CD4-positive, alpha-beta T cell (primary cell): ENCODE data around the gene CSNK1G1. TPM values are rescaled to one million over a fixed set of nuclear protein-coding genes. Genes with fewer than 3 reads are reported as not detected.

Source experiments
- ATAC-seq: fragments of 200-7000 bp; cut with Tn5 transposase; one replicate; pipeline ENCODE4 v1.10.0; 2022; ENCODE audit warnings: mild to moderate bottlenecking; ENCODE audit not compliant: poor library complexity
- CTCF ChIA-PET: fragments of 350-600 bp; sonication (Branson Sonifier 250); formaldehyde crosslinking; loops from one replicate; lab custom pipeline; 2021; ENCODE audit warnings: antibody characterized with exemption, inconsistent platforms; lab: Charles Lee
- POLR2A ChIA-PET: fragments of 350-600 bp; sonication (Branson Sonifier 250); formaldehyde crosslinking; loops from one replicate; lab custom pipeline; 2021; ENCODE audit warnings: antibody characterized with exemption, inconsistent platforms; lab: Charles Lee
- DNase-seq, 14 experiments: peaks; one replicate each; pipeline ENCODE4 v3.0.0-alpha.2; 2013 to 2020; ENCODE audit warnings: mixed read lengths in 2 of 14
- H3K27ac ChIP-seq, 2 donors: one replicate each; pipeline versions ENCODE4 v1.5.1 to v1.7.0; 2013; ENCODE audit warnings: low read length in 2 of 2, low read depth in 1 of 2, mild to moderate bottlenecking in 1 of 2
- H3K27me3 ChIP-seq, 2 experiments: 1 replicate in 1 of 2; 2 replicates in 1 of 2; pipeline versions ENCODE4 v1.6.1 to v1.7.0; 2013; ENCODE audit warnings: low read length in 2 of 2, control low read depth in 1 of 2, mild to moderate bottlenecking in 1 of 2, moderate library complexity in 1 of 2; ENCODE audit not compliant: insufficient read depth in 2 of 2, control insufficient read depth in 1 of 2
- H3K36me3 ChIP-seq: one replicate; pipeline ENCODE4 v1.6.1; 2013; ENCODE audit warnings: low read length, control low read depth; ENCODE audit not compliant: insufficient read depth
- H3K4me1 ChIP-seq: one replicate; pipeline ENCODE4 v1.6.1; 2013; ENCODE audit warnings: low read length, control low read depth; ENCODE audit not compliant: insufficient read depth
- H3K4me3 ChIP-seq: one replicate; pipeline ENCODE4 v1.5.1; 2013; ENCODE audit warnings: mild to moderate bottlenecking, low read length, moderate library complexity
- H3K9me3 ChIP-seq, 2 experiments: 1 replicate in 1 of 2; 2 replicates in 1 of 2; pipeline versions ENCODE4 v1.6.1 to v1.7.0; 2013; ENCODE audit warnings: low read length in 2 of 2, mild to moderate bottlenecking in 2 of 2, control low read depth in 1 of 2, moderate library complexity in 1 of 2; ENCODE audit not compliant: control insufficient read depth in 1 of 2, insufficient read depth in 1 of 2
- H3K27ac Mint-ChIP-seq: one replicate; pipeline ENCODE4 v1.8.0; 2020; ENCODE audit warnings: mixed read lengths
- H3K27me3 Mint-ChIP-seq: one replicate; pipeline ENCODE4 v1.8.0; 2021; ENCODE audit warnings: mixed read lengths
- H3K36me3 Mint-ChIP-seq: one replicate; pipeline ENCODE4 v1.8.0; 2021; ENCODE audit warnings: low read depth, mixed read lengths
- H3K4me1 Mint-ChIP-seq: one replicate; pipeline ENCODE4 v1.8.0; 2021; ENCODE audit warnings: low read depth, mixed read lengths
- H3K4me3 Mint-ChIP-seq: one replicate; pipeline ENCODE4 v1.8.0; 2020; ENCODE audit warnings: mild to moderate bottlenecking, mixed read lengths
- H3K9me3 Mint-ChIP-seq: one replicate; pipeline ENCODE4 v1.8.0; 2020; ENCODE audit warnings: mixed read lengths
- intact Hi-C, 2 experiments: fragments of 100-400 bp; cut with DNase I in 1 of 2; cut with micrococcal nuclease in 1 of 2; formaldehyde crosslinking; loops; one replicate each; pipeline versions ENCODE4 v1.15.1 to v1.9.0; 2023 to 2025; cut with DNase I, micrococcal nuclease
- total RNA-seq, 174 experiments: library from RNA in 2 of 174; stranded (reverse) in 2 of 174; gene quantifications; one replicate each; pipeline ENCODE4 v1.2.3 and lab custom pipeline; 2021 to 2026
- TF ChIP-seq, protein P1 (sequence below): fragments of 200-600 bp; IDR thresholded peaks from one replicate; pipeline ENCODE4 v1.8.0; 2022; ENCODE audit warnings: antibody characterized with exemption, mild to moderate bottlenecking

Gene CSNK1G1
- total RNA-seq, 2 experiments from 2014 or later = 12.2 to 13.7 TPM

- ChIA-PET POLR2A (interaction anchor here (1.4 to 2.9 kb wide), 2 partner anchors 12 to 18 kb away, joined by 5 to 48 read pairs; partner anchors contain the start of gene PPIB), CTCF (no interaction called here)
- Histone ChIP-seq H3K36me3 (peaks cover 28% of the 10 kb centered on the region), H3K4me3 (peak within 1 kb of the TSS; percentile 28), H3K4me1 (peaks cover 36% of the 10 kb centered on the region), H3K27me3 (peaks cover 18% of the 10 kb centered on the region in 2 experiments), H3K9me3 (no peaks in the 10 kb centered on the region), H3K27ac (no peak within 1 kb of the TSS)
- intact Hi-C loops = loop anchor here in 1 of 2 experiments (5.0 kb wide), 1 partner anchor 55 kb away; the partner anchor contains the start of gene SNX1
- peak in 8 of 14 experiments; percentile 12 to 71 (median 27) for DNase-seq
- TF ChIP-seq, protein P1, sequence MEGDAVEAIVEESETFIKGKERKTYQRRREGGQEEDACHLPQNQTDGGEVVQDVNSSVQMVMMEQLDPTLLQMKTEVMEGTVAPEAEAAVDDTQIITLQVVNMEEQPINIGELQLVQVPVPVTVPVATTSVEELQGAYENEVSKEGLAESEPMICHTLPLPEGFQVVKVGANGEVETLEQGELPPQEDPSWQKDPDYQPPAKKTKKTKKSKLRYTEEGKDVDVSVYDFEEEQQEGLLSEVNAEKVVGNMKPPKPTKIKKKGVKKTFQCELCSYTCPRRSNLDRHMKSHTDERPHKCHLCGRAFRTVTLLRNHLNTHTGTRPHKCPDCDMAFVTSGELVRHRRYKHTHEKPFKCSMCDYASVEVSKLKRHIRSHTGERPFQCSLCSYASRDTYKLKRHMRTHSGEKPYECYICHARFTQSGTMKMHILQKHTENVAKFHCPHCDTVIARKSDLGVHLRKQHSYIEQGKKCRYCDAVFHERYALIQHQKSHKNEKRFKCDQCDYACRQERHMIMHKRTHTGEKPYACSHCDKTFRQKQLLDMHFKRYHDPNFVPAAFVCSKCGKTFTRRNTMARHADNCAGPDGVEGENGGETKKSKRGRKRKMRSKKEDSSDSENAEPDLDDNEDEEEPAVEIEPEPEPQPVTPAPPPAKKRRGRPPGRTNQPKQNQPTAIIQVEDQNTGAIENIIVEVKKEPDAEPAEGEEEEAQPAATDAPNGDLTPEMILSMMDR = no peak
- ATAC-seq = peak; percentile 22
- peaks cover 32% of the 10 kb centered on the region for H3K4me1 Mint-ChIP-seq
- peaks cover 30% of the 10 kb centered on the region for H3K27me3 Mint-ChIP-seq
- no peak within 1 kb of the TSS for H3K27ac Mint-ChIP-seq
- peaks cover 32% of the 10 kb centered on the region for H3K36me3 Mint-ChIP-seq
- H3K4me3 Mint-ChIP-seq = peak within 1 kb of the TSS; percentile 84
- no peaks in the 10 kb centered on the region for H3K9me3 Mint-ChIP-seq
These were observed 204.1 kb downstream of the CSNK1G1 start, which contains the start of gene SNX22 for GRCh38 chr15:64151727-64152506. Gene SNX22 (plus strand): TSS chr15:64151731. CDS start chr15:64151776, 45 bp downstream.

GRCh38 chr15:64149893-64150578 lies 205.9 kb downstream of the CSNK1G1 start:
- ATAC-seq (no peak), DNase-seq (no peak)
- H3K9me3 Mint-ChIP-seq = no peaks in the 10 kb centered on the region
- intact Hi-C loops = loop anchor here in 1 of 2 experiments (5.0 kb wide), 1 partner anchor 53 kb away; the partner anchor contains the start of gene SNX1
- Histone ChIP-seq H3K9me3 (no peaks in the 10 kb centered on the region), H3K4me1 (peaks cover 36% of the 10 kb centered on the region), H3K4me3 (no peak overlapping the region), H3K27me3 (peaks cover 18% of the 10 kb centered on the region in 2 experiments), H3K36me3 (peaks cover 11% of the 10 kb centered on the region), H3K27ac (no peak overlapping the region)
- POLR2A ChIA-PET = interaction anchor here (0.7 to 2.1 kb wide), 4 partner anchors 13 to 1719 kb away, joined by 3 to 10 read pairs (median 6); partner anchors contain the start of genes CIAO2A, PPIB and RAB11A
- peak overlapping the region; percentile 56 for H3K4me3 Mint-ChIP-seq
- CTCF ChIA-PET = no interaction called here
- H3K4me1 Mint-ChIP-seq = peaks cover 32% of the 10 kb centered on the region
- peaks cover 30% of the 10 kb centered on the region for H3K27me3 Mint-ChIP-seq
- no peak overlapping the region for H3K27ac Mint-ChIP-seq
- TF ChIP-seq, protein P1 = no peak
- peaks cover 20% of the 10 kb centered on the region for H3K36me3 Mint-ChIP-seq

DNA sequence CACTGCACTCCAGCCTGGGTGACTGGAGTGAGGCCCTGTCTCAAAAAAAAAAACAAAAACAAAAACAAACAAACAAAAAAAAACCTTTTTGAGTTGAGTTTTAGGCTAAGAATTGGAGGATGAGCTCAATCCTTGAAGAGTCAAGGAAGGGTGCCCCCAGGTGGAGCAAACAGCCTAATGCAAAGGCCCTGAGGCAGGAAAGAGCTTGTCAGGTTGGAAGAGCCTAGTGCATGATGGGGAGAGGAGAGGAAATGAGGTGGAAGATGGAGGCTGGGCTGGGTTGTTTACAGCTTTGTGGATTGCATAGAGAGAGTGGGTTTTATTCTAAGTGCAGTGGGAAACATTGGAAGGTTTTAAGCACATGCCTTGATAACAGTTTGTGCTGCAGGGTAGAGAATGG lies 206.5 kb downstream of the CSNK1G1 start:
- peaks cover 32% of the 10 kb centered on the region for H3K4me1 Mint-ChIP-seq

More for the DNA sequence above, 206.5 kb downstream of the CSNK1G1 start:
- H3K4me3 Mint-ChIP-seq = peak overlapping the region; percentile 26
- Histone ChIP-seq H3K36me3 (peaks cover 16% of the 10 kb centered on the region), H3K4me1 (peaks cover 36% of the 10 kb centered on the region), H3K27ac (no peak overlapping the region), H3K27me3 (peaks cover 18% of the 10 kb centered on the region in 2 experiments), H3K4me3 (no peak overlapping the region), H3K9me3 (no peaks in the 10 kb centered on the region)
- ATAC-seq (no peak), DNase-seq (no peak)
- POLR2A ChIA-PET = interaction anchor here (0.7 to 2.1 kb wide), 4 partner anchors 12 to 1720 kb away, joined by 3 to 10 read pairs (median 6); partner anchors contain the start of genes CIAO2A, PPIB and RAB11A
- H3K36me3 Mint-ChIP-seq = peaks cover 23% of the 10 kb centered on the region
- H3K9me3 Mint-ChIP-seq = no peaks in the 10 kb centered on the region
- peaks cover 30% of the 10 kb centered on the region for H3K27me3 Mint-ChIP-seq
- H3K27ac Mint-ChIP-seq = no peak overlapping the region
- intact Hi-C loops = no loop called here
- CTCF ChIA-PET = interaction anchor here (1.2 kb wide), 1 partner anchor 14 kb away, joined by 4 read pairs; the partner anchor contains the start of gene PPIB
- TF ChIP-seq, protein P1 = no peak
